ENCODE results near the gene TRIB2. TPM values are rescaled to one million over a fixed set of nuclear protein-coding genes. Genes with fewer than 3 reads are reported as not detected.

TRIB2 gene
- total and polyA plus RNA-seq, 2 donors (not counting 3 experiments of a cell fraction or from before 2014, with no cell fraction given), result 15.8 to 20.5 TPM

- Histone ChIP-seq H2AFZ (ENCODE audit: low read depth, low read length) (no peak overlapping the region), H3K9me1 (replicated peaks; ENCODE audit: control insufficient read depth, extremely low read depth, insufficient read depth, low read length) (no peaks in the 10 kb centered on the region), H3K27me3 (ENCODE audit: control insufficient read depth in 2 of 2, insufficient read depth in 2 of 2, low read length in 2 of 2) (no peaks in the 10 kb centered on the region), H3K4me3 (replicated peaks in 1 of 3; ENCODE audit: insufficient read depth in 1 of 3, low read depth in 1 of 3, low read length in 3 of 3) (no peak overlapping the region), H3K4me1 (ENCODE audit: control insufficient read depth, extremely low read depth, insufficient read depth, low read length) (peaks cover 30% of the 10 kb centered on the region), H3K79me2 (ENCODE audit: control insufficient read depth, insufficient read depth, low read length) (no peaks in the 10 kb centered on the region), H3K9ac (replicated peaks; ENCODE audit: extremely low read depth, insufficient read depth, low read length) (no peak overlapping the region), H3K36me3 (ENCODE audit: control insufficient read depth in 2 of 2, extremely low read depth in 1 of 2, insufficient read depth in 2 of 2, low read length in 2 of 2) (no peaks in the 10 kb centered on the region), H3K27ac (ENCODE audit: insufficient read depth, low read depth, low read length) (peak overlapping the region; percentile 48), H3K9me3 (replicated peaks; ENCODE audit: control insufficient read depth, insufficient read depth, low read length) (no peaks in the 10 kb centered on the region), H3K4me2 (ENCODE audit: insufficient read depth, low read length) (no peak overlapping the region), H4K20me1 (replicated peaks; ENCODE audit: control insufficient read depth, extremely low read depth, insufficient read depth, low read length) (no peaks in the 10 kb centered on the region)
- intact Hi-C loops (cut with micrococcal nuclease) (loop anchor here (1.0 to 5.0 kb wide), 7 partner anchors 11 to 707 kb away; no protein-coding TSS in a partner anchor), dilution Hi-C loops (cut with MboI; ENCODE audit: extremely low pct_ligation_motif_present, low sequenced_read_pairs) (loop anchor here (25.0 kb wide), 1 partner anchor 152 kb away; no protein-coding TSS in a partner anchor)
- FAIRE-seq (peak; percentile 40), DNase-seq (ENCODE audit: low read depth, low spot score) (peak; percentile 67)
- TF ChIP-seq JUN (IDR thresholded peaks at IDR 0.05; ENCODE audit: borderline replicate concordance, insufficient read depth, insufficient read length, low read depth) (peak; percentile 52), MAX (IDR thresholded peaks at IDR 0.05; ENCODE audit: insufficient read depth, insufficient read length) (no peak), CTCF (IDR thresholded peaks at IDR 0.05; ENCODE audit: extremely low read depth in 1 of 2, insufficient read depth in 1 of 2, low read depth in 1 of 2, low read length in 2 of 2) (no peak), POLR2AphosphoS5 (IDR thresholded peaks at IDR 0.05; ENCODE audit: insufficient read depth, low read depth, low read length) (no peak), FOS (IDR thresholded peaks at IDR 0.05; ENCODE audit: borderline replicate concordance, insufficient read depth, low read length) (peak; percentile 64)
- POLR2A ChIA-PET, result no interaction called here
- CTCF ChIA-PET, result interaction anchor here (0.6 to 4.2 kb wide), 25 partner anchors 13 to 885 kb away, joined by 3 to 172 read pairs (median 10); no protein-coding TSS in a partner anchor
- BruUV-seq (replicated peaks), result no TSS peak
These were observed 2.1 kb upstream of the TRIB2 start for GRCh38 chr2:12714391-12715221.
